HepG2 (cell line): ENCODE results near the gene GASK1A.

ENCODE experiments used
- BHLHE40 ChIP-seq: IDR thresholded peaks from 2 replicates; pipeline ENCODE4 v1.6.1; 2011; ENCODE audit warnings: low read length, improper control_type of control experiment
- CBX2 ChIP-seq, 2 experiments: fragments of 200-600 bp in 1 of 2; sonication (generic); formaldehyde crosslinking in 1 of 2; IDR thresholded peaks; 2 replicates each; pipeline versions ENCODE4 v1.7.0 to v1.8.1; 2018 to 2022; ENCODE audit warnings: low read depth in 2 of 2, low read length in 1 of 2, mild to moderate bottlenecking in 1 of 2, missing genetic modification reagents in 1 of 2
- CTCF ChIP-seq: sonication (generic); formaldehyde crosslinking; IDR thresholded peaks from 2 replicates; pipeline ENCODE4 v1.5.0; 2020; ENCODE audit warnings: mild to moderate bottlenecking, missing genetic modification reagents, moderate library complexity
- EHMT2 ChIP-seq: fragments of 200-600 bp; sonication (generic); IDR thresholded peaks from 2 replicates; pipeline ENCODE4 v1.7.0; 2017; ENCODE audit warnings: antibody characterized with exemption, low read depth, low read length, borderline replicate concordance
- JUNB ChIP-seq: sonication (generic); formaldehyde crosslinking; IDR thresholded peaks from 2 replicates; pipeline ENCODE4 v1.8.0; 2022; ENCODE audit warnings: missing genetic modification reagents, mild to moderate bottlenecking, borderline replicate concordance
- POLR2A ChIP-seq, 2 experiments: IDR thresholded peaks; 2 replicates each; pipeline ENCODE4 v1.6.1; 2011; ENCODE audit warnings: low read depth in 2 of 2, low read length in 2 of 2, mild to moderate bottlenecking in 1 of 2, moderate library complexity in 1 of 2; ENCODE audit not compliant: insufficient read depth in 1 of 2
- RFX5 ChIP-seq: IDR thresholded peaks from 2 replicates; pipeline ENCODE4 v1.6.1; 2011; ENCODE audit warnings: low read depth, low read length, improper control_type of control experiment
- SMAD1 ChIP-seq: sonication (generic); formaldehyde crosslinking; IDR thresholded peaks from 2 replicates; pipeline ENCODE4 v1.4.0; 2020; ENCODE audit warnings: missing genetic modification reagents, low read depth, mild to moderate bottlenecking, borderline replicate concordance
- ZNF501 ChIP-seq: sonication (generic); formaldehyde crosslinking; IDR thresholded peaks from 2 replicates; pipeline ENCODE4 v1.5.1; 2020; ENCODE audit warnings: mild to moderate bottlenecking, moderate library complexity, missing genetic modification reagents

DNA sequence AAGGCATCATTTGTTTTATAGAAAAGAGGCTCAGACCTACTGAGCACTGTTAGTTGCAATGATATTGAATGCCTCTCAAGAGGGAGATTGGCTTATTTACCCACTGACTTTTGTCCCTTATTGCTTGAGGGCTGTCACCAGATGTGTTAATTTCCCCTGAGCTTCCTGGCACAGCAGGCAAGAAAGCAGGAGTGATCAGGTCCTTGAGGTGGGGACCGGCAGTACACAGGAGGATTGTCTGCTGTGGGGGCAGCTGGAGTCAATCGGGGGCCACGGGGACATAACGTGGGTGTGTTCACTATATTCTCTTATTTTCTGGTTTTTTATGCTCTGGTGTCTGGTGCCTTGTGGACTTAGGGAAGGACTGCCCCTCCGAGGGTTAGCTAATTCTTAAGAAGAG lies 44.6 kb downstream of the GASK1A start:
- TF ChIP-seq POLR2A (IDR thresholded peaks at IDR 0.05; ENCODE audit: insufficient read depth in 1 of 2, low read depth in 2 of 2, low read length in 2 of 2) (no peak), RFX5 (no peak), BHLHE40 (no peak), EHMT2 (no peak), ZNF501 (CRISPR knock-in tag) (no peak), CTCF (no peak), SMAD1 (CRISPR knock-in tag) (no peak), CBX2 (IDR thresholded peaks at IDR 0.05; ENCODE audit: low read depth, low read length) (no peak), CBX2 (CRISPR knock-in tag; IDR thresholded peaks at IDR 0.05; ENCODE audit: low read depth) (no peak), JUNB (no peak)
